Jurkat, Clone E6-1 (cell line): ENCODE data around the gene GIPC2.
"Not testable (repeated sequence)": the region's sequence is repeated elsewhere in the genome, so short reads cannot be mapped to it uniquely, and the experiment has no call there.

Experiments
- DNase-seq: peaks from one replicate; pipeline ENCODE4 v3.0.0-alpha.2; 2011; ENCODE audit warnings: low read depth, low spot score
- H3K4me3 ChIP-seq: 2 replicates; pipeline ENCODE4 v1.5.1; 2011; ENCODE audit warnings: mild to moderate bottlenecking, low read length, control low read depth, moderate library complexity

Gene GIPC2

DNA sequence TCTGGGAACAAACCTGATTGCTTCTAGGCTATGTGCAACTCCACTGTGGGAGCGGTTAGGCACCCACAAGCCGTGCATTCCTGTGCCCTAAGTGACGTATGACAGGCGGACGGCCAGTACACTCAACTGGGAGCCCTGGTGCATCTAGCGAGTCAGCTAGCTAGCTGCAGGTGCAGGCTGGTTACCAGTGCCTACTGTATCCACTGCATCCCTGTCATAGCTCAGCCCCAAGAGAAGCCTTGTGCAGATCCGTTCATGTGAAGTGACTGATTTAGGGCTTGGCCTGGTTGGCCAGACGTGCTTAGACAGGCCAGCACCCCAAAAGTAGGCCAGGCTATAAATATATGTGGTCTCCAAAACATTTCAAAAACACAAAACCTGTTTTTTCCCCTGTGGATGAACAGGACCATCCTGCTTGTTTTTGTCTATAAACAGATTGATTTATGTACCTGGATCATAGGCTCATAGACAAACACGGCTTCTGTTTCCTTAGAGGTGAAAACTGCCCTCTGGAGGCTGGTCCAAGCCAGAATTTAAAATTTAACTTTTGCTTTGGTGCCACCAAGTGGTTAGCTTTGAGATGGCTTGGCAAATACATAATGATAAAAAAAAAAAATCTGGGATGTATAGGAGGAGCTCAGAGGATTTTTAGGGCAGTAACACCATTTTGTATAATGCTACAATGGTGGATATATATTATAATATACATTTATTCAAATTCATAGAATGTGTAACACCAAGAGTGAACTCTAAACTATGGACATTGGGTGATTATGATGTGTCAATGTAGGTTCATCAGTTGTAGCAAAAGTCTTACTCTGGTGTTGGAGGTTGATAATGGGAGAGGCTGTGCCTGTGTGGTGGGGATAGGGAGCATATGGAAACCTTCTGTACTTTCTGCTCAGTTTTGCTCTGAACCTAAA is 68.5 kb downstream of the GIPC2 start:
- no peak overlapping the region for H3K4me3 ChIP-seq
- DNase-seq, result peak; percentile 71

DNA sequence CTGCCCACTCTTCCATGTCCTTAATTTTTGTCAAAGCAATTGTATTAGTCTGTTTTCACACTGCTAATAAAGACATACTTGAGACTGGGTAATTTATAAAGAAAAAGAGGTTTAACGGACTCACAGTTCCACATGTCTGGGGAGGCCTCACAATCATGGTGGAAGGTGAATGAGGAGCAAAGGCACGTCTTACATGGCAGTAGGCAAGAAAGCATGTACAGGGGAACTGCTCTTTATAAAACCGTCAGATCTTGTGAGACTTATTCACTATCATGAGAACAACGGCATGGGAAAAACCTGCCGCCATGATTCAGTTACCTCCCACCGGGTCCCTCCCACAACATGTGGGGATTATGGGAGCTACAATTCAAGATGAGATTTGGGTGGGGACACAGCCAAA is 74.7 kb downstream of the GIPC2 start:
- H3K4me3 ChIP-seq, DNase-seq: not testable (repeated sequence)

DNA sequence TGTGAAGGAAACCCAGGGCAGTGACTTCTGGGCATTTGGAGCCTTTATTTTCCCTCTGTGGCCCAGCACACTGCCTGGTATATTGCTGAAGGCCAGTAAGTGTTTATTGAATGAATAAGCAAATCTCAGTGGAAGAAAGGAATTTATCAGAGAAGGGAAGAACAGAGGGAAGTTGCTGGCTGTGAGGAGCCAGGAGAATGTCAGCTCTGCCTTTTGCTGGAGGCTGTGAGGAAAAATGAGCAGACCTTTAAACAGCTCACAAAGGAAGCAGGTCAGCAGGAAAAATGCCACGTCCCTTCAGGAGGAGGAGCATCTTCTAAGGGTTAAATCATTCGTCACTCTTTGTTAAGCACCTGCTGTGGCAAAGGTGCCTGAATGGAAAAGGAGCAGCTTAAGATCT is 75.9 kb downstream of the GIPC2 start:
- DNase-seq, result no peak
- no peak overlapping the region for H3K4me3 ChIP-seq

DNA sequence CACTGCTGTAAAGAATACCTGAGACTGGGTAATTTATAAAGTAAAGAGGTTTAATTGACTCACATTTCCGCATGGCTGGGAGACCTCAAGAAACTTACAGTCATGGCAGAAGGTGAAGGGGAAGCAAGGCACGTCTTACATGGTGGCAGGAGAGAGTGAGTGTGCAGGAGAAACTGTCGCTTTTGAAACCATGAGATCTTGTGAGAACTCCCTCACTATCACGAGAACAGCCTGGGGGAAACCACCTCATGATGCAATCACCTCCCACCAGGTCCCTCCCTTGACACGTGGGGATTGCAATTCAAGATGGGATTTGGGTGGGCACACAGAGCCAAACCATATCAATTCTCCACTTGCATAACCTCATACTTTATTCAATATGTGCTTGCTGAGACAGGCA is 76.6 kb downstream of the GIPC2 start:
- H3K4me3 ChIP-seq, result no peak overlapping the region
- DNase-seq, result no peak

DNA sequence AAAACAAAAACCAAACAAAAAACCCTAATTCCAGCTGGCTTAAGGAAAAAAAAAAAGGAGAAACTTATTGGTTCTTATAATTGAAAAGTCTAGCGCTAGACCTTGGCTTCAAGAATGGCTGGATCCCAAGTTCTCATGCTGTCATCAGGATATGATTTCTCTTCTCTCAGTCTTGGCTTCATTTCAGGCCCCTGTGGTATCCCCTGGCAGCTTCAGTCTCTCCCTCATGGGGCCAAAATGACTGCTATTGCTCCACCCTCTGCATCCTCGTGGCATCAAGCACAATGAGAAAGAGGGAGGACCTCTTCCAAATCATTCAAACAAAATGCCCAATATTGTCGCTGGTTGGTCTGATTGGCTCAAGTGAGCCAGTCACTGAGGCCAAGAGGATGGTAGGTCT is 80.7 kb downstream of the GIPC2 start:
- no peak overlapping the region for H3K4me3 ChIP-seq
- DNase-seq, result no peak

DNA sequence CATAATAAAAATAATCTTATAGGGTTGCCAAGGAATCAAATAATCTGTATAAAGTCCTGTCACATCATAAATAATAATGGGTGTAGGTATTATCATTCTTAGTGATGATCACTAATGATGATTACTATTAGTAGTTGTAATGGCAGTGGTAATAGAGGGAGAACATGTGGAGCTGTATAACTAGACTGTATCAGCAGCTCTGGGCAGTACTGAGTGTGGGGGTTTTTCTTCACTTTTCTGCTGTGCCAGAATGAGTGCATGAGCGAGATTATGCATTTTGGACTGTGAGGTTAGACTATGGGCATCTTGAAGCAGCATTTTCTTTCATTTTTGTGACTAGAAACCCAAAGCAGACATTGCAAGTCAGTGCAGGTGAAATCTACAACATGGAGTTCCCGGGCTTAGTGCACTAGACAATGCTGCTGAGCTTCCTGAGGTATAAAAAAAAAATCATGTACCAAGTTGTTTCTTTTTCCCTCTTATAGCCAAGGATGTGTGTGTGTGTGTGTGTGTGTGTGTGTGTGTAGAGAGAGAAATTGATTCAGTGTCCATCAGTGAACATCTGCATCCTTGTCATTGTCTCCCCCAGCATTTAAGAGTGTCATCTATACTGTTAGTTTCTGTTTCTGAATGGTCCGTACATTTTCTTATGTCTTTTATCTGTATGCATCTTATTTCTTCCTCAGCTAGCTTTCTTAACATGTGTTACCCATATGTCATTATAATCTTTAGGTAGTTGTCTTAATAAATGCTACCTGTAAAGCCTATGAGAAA is 86.6 kb downstream of the GIPC2 start:
- DNase-seq, result no peak
- no peak overlapping the region for H3K4me3 ChIP-seq

DNA sequence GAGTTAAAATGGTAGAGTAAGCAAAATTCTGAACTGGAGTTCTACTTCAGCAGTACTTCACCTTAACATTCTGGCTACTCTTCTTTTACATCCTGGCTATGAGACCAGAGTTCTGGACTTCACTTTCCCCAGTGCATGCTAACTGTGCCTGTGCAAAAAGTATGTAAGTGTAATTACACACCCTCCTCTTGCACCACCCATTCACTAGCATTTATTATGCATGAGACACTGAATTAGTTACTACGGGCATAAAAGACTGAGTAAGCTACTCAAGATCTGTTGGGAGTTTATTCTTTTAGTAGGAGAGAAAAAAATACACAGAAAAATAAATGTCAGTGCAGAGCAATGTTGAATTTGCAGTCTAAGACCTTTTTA is 87.2 kb downstream of the GIPC2 start:
- no peak for DNase-seq
- no peak overlapping the region for H3K4me3 ChIP-seq

DNA sequence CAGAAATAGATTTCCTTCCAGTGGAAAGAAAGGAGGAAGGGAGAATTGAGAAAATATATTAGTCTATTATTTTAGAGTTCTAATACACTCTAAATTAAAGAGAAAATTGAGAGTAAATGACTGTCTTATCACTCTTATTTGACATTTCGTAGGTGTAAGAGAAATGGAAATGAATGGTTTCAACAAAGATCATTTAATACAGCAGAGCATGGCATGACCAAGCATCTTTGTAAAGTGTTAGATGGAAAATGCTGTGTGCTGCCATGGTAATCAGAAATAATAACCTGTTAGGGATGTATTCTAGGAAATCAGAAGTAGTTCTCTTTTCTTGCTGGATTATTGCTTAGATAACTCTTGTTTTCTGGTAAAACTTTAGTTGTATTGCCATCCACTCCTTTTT is 90.9 kb downstream of the GIPC2 start:
- DNase-seq, result no peak

DNA sequence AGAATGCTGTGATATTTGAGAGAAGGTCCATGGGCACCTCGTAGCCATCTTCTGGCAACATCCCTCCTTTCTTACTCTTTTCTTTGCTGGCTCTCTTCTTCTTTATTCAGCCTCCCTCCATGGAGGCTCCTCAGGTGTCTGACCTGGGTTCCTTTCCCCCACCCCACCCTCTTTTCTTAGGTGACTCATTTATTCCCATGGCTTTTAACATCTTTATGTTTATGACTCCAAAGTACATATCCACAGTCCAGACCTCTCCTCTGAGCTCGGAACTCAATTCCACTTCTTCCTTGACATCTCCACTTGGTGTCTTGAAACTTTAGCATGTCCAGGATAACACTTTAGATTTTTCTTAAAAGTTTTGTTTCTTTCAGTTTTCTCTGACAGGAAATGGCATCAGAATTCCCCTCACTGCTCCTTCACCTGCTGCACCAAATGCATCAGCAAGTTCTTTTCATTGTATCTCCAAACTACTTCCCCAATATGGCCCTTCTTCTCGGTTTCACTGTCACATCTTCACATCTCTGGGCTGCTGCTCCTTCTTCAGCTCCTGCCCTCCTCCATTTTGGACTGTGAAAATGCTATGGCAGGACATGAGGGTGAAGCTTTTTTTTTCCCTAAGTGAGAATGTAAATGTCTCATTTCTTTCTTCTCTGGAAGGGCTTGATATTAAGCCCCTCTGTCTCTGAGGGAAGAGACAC is 95.9 kb downstream of the GIPC2 start:
- DNase-seq, result no peak
- no peak overlapping the region for H3K4me3 ChIP-seq

More for the DNA sequence above, 90.9 kb downstream of the GIPC2 start:
- H3K4me3 ChIP-seq, result no peak overlapping the region

DNA sequence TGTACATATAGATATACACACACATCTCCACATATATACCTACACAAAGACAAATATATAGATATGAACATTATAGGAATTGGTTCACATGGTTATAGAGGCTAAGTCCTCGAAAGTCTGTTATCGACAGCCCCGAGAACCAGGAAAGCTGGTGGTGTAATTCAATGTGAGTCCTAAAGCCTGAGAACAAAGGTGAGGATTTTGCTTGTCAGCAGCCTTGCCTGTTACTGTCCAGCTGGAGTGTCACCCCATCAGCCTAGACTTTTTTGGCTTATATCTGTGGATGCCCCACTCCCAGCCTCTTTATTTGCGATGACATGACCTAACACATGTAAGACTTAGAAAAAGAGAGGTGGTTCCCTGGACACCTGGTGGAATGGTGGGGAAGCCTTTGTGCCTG is 97.0 kb downstream of the GIPC2 start:
- no peak for DNase-seq
- no peak overlapping the region for H3K4me3 ChIP-seq

DNA sequence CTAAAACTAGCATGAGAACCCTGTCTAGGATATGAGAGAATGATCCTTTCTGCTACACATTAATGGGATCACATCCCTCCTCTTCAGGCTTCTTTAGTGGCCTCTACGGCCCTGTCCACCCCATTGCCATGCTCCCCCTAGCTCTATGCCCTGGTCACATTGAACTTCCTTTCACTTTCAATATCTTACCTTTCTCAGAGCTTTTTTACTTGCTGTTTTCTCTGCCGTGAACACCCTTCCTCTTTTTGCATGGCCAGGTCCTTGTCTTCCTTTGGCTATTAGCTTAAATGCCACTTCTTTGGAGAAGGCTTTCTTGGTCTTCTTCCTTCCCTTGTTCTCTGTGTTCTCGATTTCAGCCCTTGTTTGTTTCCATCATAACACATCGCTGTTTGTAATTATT is 97.4 kb downstream of the GIPC2 start:
- H3K4me3 ChIP-seq, result no peak overlapping the region
- DNase-seq, result no peak

DNA sequence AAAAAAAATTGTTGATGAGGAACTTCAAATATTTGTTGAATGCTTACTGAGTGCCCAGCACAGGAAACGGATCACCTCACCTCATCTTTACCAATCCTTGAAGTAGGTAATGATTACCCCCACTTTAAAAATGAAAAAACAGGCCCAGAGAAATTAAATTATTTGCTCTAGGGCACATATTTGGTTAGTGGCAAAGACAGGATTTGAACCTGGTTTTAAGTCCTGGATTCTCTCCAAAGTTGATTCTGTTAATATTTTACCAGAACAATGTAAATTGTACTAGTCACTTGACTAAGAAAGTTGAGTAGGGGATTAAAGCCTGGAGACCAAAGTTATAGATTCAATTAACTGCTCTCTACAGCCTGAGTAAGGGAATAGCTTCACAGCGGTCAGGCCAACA is 97.9 kb downstream of the GIPC2 start:
- no peak overlapping the region for H3K4me3 ChIP-seq
- DNase-seq, result no peak

DNA sequence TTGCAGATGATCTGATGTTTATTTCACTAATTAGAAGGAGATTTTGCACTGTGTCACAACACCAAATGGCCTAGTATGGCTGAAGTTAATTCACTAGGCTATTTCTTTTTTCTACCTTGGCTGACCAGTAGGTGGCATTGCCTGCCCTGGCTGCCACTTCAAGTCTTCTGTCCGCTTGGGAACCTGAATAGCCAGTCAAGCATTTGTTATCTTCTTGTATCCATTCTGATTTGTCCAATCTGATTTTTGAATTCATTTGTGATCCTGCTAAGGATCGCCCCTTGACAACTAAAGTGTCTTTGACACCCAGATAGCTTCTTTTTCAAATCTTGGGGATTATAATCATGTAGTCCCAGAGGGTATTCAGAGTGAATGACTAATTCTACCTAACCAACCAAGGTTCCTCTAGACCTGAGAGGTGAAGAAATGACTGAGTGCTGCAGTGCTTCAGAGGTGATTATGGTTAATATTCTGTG is 99.4 kb downstream of the GIPC2 start:
- no peak overlapping the region for H3K4me3 ChIP-seq
- peak; percentile 39 for DNase-seq

DNA sequence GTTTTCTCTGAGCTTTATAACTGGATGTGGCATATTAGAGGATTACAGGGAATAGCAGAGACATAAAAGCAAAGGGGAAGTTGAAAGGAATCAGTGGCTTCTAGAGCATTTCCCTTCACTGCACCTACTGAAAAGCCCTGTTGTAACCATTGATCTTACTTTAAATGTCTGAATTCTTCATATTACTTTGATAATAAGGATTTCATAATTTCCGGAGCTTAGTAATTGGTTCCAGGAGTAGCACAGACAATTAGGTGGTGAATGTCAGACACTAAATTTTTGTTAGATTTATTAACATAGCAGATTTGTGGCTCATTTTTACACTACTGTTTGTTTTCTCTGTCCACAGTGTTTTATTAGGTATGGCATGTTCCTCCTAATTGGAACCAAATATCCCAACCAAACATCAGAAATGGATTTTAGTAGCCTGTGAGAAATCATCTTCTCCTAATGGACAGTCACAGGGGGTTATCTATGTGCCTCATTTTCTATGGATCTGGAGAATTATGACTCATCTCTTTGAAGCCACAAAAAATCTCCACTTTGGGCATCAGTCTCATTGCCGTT is 100.5 kb downstream of the GIPC2 start:
- no peak for DNase-seq

DNA sequence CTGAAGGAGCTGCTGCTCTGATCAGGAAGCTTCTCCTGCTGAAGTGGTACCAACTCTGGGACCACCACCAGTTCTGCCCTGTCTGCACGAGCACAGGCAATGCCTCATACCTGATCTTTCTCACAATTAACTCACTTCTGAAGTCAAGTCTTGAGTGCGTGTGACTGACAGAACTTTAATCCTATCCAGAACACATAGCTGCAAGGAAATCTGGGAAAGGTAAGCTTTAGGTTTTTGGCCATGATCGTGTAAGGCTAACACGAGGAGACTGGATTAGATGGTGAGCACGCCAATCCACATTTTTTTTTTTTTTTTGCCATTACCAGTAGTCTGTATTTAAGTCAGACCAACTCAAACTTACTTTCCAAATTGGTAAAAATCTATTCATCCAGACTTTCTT is 101.3 kb downstream of the GIPC2 start:
- no peak for DNase-seq
- H3K4me3 ChIP-seq, result no peak overlapping the region

More for the DNA sequence above, 100.5 kb downstream of the GIPC2 start:
- no peak overlapping the region for H3K4me3 ChIP-seq

DNA sequence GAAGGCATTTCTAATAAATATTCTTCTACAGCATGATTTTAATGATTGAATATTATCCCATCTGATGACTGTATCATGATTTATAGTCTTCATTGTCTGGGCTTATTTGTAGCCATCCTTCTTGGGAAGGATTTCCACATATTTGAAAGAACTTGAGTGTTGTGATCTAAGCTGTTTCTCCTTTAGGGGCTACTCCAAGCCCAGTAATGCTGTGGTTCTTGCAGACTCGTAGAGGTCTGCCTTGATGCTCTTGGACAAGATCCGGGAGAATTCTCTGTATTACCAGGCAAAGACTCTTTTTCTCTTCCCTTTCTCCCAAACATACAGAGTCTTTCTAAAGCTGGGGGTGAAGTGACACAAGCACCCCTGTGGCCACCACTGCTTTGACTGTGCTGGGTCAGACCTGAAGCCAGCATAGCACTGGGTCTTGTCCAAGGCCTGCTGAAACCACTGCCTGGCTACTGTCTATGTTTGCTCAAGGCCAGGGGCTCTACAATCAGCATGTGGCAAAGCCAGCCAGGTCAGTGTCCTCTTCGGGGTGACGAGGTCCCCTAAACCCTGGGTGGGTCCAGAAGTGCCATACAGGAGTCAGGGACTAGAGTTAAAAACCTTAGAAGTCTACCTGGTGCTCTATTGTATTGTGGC is 107.4 kb downstream of the GIPC2 start:
- H3K4me3 ChIP-seq, result no peak overlapping the region
- DNase-seq, result no peak

DNA sequence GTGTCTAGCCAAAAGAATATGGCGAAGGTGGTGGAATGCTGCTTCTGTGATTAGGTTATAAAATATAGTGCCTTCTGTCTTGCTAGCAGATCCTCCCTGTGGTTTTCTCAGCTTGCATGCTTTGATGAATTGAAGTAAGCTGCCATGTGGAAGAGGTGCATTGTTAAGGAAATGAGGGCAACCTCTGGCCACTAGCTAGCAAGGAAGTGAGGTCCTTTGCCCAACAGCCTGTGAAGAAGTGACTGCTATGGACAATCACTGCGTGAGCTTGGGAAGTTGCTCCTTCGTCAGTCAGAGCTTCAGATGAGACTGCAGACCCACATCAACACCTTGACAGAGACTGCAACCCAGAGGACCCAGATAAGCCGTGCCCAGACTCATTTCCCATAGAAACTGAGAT is 109.4 kb downstream of the GIPC2 start:
- DNase-seq, result peak; percentile 21

DNA sequence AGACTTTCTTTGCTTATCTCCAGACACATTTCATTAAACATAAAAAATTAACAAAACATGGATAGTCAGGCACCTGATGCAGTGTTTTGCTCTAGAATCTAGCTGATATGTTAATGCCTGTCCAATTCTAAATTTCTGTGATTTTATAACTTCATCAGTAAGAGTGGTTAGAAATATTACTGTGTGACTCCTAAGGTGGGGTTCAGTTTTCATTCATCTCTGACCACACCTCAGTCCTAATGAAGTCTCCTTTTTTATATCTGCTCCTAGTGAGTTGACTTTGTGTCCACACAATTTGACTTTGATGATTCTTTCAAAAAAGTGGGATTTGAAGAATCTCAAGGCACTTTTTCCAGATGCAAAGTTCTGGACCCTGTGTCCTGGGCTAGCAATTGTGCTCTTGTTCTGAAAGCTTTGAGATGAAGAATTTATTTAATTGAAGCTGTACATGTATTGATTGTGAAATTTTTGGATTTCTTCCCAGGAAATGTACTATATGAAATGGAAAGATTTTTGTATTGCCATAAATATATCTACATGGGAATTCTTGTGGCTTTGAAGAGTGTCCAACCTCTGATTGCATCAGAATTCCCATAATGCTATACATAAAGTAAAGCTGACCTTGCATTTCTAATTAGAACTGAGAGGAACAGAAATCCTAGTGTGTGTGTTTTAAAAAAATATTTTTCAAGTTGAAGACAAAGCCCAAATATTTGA is 111.2 kb downstream of the GIPC2 start:
- H3K4me3 ChIP-seq, result no peak overlapping the region
- DNase-seq, result no peak

More for the DNA sequence above, 109.4 kb downstream of the GIPC2 start:
- no peak overlapping the region for H3K4me3 ChIP-seq
